Lung (tissue), 12 donors: ENCODE data around the gene ZNRF4. TPM values are rescaled to one million over a fixed set of nuclear protein-coding genes. Genes with fewer than 3 reads are reported as not detected.
"Not testable (repeated sequence)": the region's sequence is repeated elsewhere in the genome, so short reads cannot be mapped to it uniquely, and the experiment has no call there.

Experiments used
- ATAC-seq: fragments of 200-7000 bp; cut with Tn5 transposase; one replicate; pipeline ENCODE4 v1.9.1; 2020; ENCODE audit warnings: moderate number of reproducible peaks; ENCODE audit not compliant: insufficient read depth, low FRiP score
- DNase-seq, 3 donors: peaks; one replicate each; pipeline ENCODE4 v3.0.0-alpha.2; 2013 to 2017
- H3K27ac ChIP-seq, 2 donors: one replicate each; pipeline ENCODE4 v1.5.1; 2013; ENCODE audit warnings: mild to moderate bottlenecking in 2 of 2, moderate library complexity in 2 of 2, control low read depth in 1 of 2, inconsistent platforms in 1 of 2, low read depth in 1 of 2, low read length in 1 of 2
- H3K27me3 ChIP-seq, 3 donors: one replicate each; pipeline ENCODE4 v1.5.1; 2013; ENCODE audit warnings: low read length in 2 of 3; ENCODE audit not compliant: control insufficient read depth in 3 of 3, insufficient read depth in 3 of 3
- H3K36me3 ChIP-seq, 4 donors: one replicate each; pipeline ENCODE4 v1.5.1; 2013; ENCODE audit warnings: low read length in 4 of 4, mild to moderate bottlenecking in 1 of 4, moderate library complexity in 1 of 4; ENCODE audit not compliant: control insufficient read depth in 4 of 4, insufficient read depth in 4 of 4
- H3K4me1 ChIP-seq, 5 donors: one replicate each; pipeline ENCODE4 v1.5.1; 2013; ENCODE audit warnings: low read length in 5 of 5, mild to moderate bottlenecking in 2 of 5, moderate library complexity in 1 of 5; ENCODE audit not compliant: control insufficient read depth in 5 of 5, insufficient read depth in 5 of 5
- H3K4me3 ChIP-seq: one replicate; pipeline ENCODE4 v1.5.1; 2013; ENCODE audit warnings: mild to moderate bottlenecking, control low read depth, moderate library complexity
- H3K9ac ChIP-seq, 2 donors: one replicate each; pipeline ENCODE4 v1.5.1; 2013; ENCODE audit warnings: low read length in 2 of 2, control low read depth in 1 of 2; ENCODE audit not compliant: insufficient read depth in 1 of 2
- H3K9me3 ChIP-seq, 4 donors: one replicate each; pipeline ENCODE4 v1.5.1; 2013; ENCODE audit warnings: low read length in 3 of 4, mild to moderate bottlenecking in 1 of 4, moderate library complexity in 1 of 4; ENCODE audit not compliant: control insufficient read depth in 4 of 4, insufficient read depth in 3 of 4
- WGBS, 2 donors: extraction: QIAGEN DNeasy Blood & Tissue Kit; methylation state at CpG; one replicate each; pipeline ENCODE4 v1.1.7; 2013; 5-methylcytosine and 5-hydroxymethylcytosine counted together
- polyA plus RNA-seq, 2 donors: library from polyadenylated mRNA; stranded (reverse); fragments of 200-250 nt; gene quantifications; one replicate each; pipeline ENCODE4 v1.2.1, GENCODE V29; 2013
- total RNA-seq, 2 donors: library from RNA; depleted of rRNA in 1 of 2; stranded (reverse); fragments of >200 nt in 1 of 2; gene quantifications; one replicate each; pipeline ENCODE4 v1.2.1, GENCODE V29; 2014 to 2021
- TF ChIP-seq, protein P1 (sequence below): IDR thresholded peaks from 2 replicates; pipeline ENCODE4 v1.5.1; 2012; ENCODE audit warnings: mild to moderate bottlenecking; ENCODE audit errors: control extremely low read depth, extremely low read depth
- donor health status: control.
- donor health status: control.
- donor health status: Bipolar disorder and iron deficiency.
- donor health status: healthy.
- donor health status: DM: yes; HTN: yes; CAD: no.

The ZNRF4 gene
- total and polyA plus RNA-seq, 4 donors = not detected

DNA sequence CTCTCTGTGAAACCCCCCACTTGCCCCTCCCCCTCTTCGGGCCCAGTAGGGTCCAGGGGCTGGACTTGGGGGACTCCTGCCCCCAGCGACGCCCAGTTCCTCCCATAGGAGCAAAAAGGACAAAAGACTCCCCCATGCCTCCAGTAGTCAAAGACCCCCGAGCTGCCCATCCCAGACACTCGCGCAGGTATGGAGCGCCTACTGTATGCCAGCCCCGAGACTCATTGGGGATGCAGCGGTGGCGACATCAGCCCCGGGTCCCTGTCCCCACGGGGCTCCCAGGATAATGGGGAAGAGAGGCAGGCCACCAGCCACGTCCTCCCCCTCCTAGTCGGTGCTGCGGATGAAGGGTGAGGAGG is 18.3 kb upstream of the ZNRF4 start:
- Histone ChIP-seq H3K9ac (no peak overlapping the region), H3K4me1 (no peaks in the 10 kb centered on the region), H3K27me3 (peaks cover 0 to 13% (median 11%) of the 10 kb centered on the region in 3 donors), H3K36me3 (no peaks in the 10 kb centered on the region), H3K9me3 (peaks cover 0 to 6% (median 0%) of the 10 kb centered on the region in 4 donors), H3K4me3 (no peak overlapping the region), H3K27ac (no peak overlapping the region)
- WGBS, 2 donors = 4 to 6% methylated on average over 14 to 15 of the region's 15 CpGs
- ATAC-seq (no peak), DNase-seq (no peak)
- TF ChIP-seq, protein P1, sequence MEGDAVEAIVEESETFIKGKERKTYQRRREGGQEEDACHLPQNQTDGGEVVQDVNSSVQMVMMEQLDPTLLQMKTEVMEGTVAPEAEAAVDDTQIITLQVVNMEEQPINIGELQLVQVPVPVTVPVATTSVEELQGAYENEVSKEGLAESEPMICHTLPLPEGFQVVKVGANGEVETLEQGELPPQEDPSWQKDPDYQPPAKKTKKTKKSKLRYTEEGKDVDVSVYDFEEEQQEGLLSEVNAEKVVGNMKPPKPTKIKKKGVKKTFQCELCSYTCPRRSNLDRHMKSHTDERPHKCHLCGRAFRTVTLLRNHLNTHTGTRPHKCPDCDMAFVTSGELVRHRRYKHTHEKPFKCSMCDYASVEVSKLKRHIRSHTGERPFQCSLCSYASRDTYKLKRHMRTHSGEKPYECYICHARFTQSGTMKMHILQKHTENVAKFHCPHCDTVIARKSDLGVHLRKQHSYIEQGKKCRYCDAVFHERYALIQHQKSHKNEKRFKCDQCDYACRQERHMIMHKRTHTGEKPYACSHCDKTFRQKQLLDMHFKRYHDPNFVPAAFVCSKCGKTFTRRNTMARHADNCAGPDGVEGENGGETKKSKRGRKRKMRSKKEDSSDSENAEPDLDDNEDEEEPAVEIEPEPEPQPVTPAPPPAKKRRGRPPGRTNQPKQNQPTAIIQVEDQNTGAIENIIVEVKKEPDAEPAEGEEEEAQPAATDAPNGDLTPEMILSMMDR = no peak

DNA sequence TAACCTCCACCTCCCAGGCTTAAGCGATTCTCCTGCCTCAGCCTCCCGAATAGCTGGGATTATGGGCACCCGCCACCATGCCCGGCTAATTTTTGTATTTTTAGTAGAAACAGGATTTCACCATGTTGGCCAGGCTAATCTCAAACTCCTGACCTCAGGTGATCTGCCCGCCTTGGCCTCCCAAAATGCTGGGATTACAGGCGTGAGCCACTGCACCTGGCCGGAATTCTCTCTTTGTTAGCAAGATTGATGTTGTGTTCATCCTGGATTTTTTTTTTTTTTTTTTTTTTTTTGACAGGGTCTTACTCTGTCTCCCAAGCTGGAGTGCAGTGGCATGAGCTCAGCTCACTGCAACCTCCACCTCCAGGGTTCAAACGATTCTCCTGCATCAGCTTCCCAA is 16.5 kb upstream of the ZNRF4 start:
- not testable (repeated sequence) for H3K27ac ChIP-seq, ATAC-seq, H3K4me1 ChIP-seq, DNase-seq, H3K4me3 ChIP-seq, H3K36me3 ChIP-seq, H3K9ac ChIP-seq, H3K9me3 ChIP-seq
- peaks cover 0 to 13% (median 11%) of the 10 kb centered on the region in 3 donors for H3K27me3 ChIP-seq
- WGBS, 2 donors = 83 to 89% methylated on average over 8 of the region's 8 CpGs

DNA sequence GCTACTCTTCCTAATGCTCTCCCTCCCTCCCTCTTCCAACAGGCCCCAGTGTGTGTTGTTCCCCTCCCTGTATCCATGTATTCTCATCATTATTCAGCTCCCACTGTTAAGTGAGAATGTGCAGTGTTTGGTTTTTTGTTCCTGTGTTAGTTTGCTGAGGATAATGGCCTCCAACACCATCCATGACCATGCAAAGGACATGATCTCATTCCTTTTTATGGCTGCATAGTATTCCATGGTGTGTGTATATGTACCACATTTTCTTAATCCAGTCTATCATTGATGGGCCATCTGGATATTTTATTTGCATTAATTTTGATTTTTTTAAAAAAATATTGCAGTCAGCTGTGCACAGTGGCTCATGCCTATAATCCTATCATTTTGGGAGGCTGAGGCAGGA is 15.8 kb upstream of the ZNRF4 start:
- Histone ChIP-seq H3K4me3 (no peak overlapping the region), H3K9me3 (peaks cover 0 to 7% (median 0%) of the 10 kb centered on the region in 4 donors), H3K27ac (no peak overlapping the region), H3K9ac (no peak overlapping the region), H3K36me3 (no peaks in the 10 kb centered on the region), H3K4me1 (no peaks in the 10 kb centered on the region), H3K27me3 (peaks cover 0 to 14% (median 11%) of the 10 kb centered on the region in 3 donors)
- TF ChIP-seq, protein P1 = no peak
- ATAC-seq (no peak), DNase-seq (no peak)

DNA sequence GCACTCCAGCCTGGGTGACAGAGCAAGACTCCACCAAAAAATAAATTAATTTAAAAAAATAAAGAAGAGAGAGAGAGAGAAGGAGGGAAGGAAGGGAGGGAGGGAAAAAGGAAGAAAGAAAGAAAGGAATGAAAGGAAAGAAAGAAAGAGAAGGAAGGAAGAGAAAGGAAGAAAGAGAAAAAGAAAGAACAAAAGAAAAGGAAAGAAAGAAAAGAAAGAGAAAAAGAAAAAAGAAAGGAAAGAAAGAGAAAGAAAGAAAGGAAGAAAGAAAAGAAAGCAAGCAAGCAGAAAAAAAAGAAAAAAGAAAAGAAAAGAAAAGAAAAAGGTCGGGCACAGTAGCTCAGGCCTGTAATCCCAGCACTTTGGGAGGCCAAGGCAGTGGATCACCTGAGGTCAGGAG is 14.9 kb upstream of the ZNRF4 start:
- WGBS, 2 donors = 65 to 72% methylated on average over 1 of the region's 1 CpG
- H3K9ac ChIP-seq = no peak overlapping the region
- peaks cover 0 to 14% (median 9%) of the 10 kb centered on the region in 3 donors for H3K27me3 ChIP-seq
- no peak overlapping the region for H3K4me3 ChIP-seq
- TF ChIP-seq, protein P1 = no peak
- DNase-seq (no peak), ATAC-seq (no peak)
- H3K4me1 ChIP-seq = no peaks in the 10 kb centered on the region
- peaks cover 0 to 7% (median 0%) of the 10 kb centered on the region in 4 donors for H3K9me3 ChIP-seq
- H3K36me3 ChIP-seq = no peaks in the 10 kb centered on the region
- H3K27ac ChIP-seq = no peak overlapping the region
